GM23248 (cell line): Measurements from ENCODE around the gene GALNT14. TPM values are rescaled to one million over a fixed set of nuclear protein-coding genes. Genes with fewer than 3 reads are reported as not detected.

Experiments used
- DNase-seq: peaks from one replicate; pipeline ENCODE4 v3.0.0-alpha.2; 2015
- H2AFZ ChIP-seq: fragments of 200-600 bp; sonication (generic); 2 replicates; pipeline ENCODE4 v1.6.1; 2016; ENCODE audit warnings: antibody characterized with exemption
- H3F3A ChIP-seq: fragments of 200-600 bp; sonication (generic); 2 replicates; pipeline ENCODE4 v1.6.1; 2016; ENCODE audit warnings: mild to moderate bottlenecking, antibody characterized with exemption, mixed run types; ENCODE audit not compliant: insufficient read depth
- H3K27ac ChIP-seq: fragments of 200-600 bp; sonication (generic); 2 replicates; pipeline ENCODE4 v1.5.1; 2016; ENCODE audit warnings: mild to moderate bottlenecking
- H3K27me3 ChIP-seq: fragments of 200-600 bp; sonication (generic); replicated peaks from 2 replicates; pipeline ENCODE4 v1.6.1; 2016; ENCODE audit warnings: mild to moderate bottlenecking; ENCODE audit not compliant: insufficient read depth
- H3K36me3 ChIP-seq: fragments of 200-600 bp; sonication (generic); 2 replicates; pipeline ENCODE4 v1.6.1; 2016; ENCODE audit warnings: low read depth, mild to moderate bottlenecking
- H3K4me1 ChIP-seq: fragments of 200-600 bp; sonication (generic); 2 replicates; pipeline ENCODE4 v1.6.1; 2016; ENCODE audit warnings: mild to moderate bottlenecking; ENCODE audit not compliant: insufficient read depth
- H3K4me2 ChIP-seq: fragments of 200-600 bp; sonication (generic); one replicate; pipeline ENCODE4 v1.6.1; 2016; ENCODE audit warnings: mild to moderate bottlenecking; ENCODE audit not compliant: unreplicated experiment
- H3K4me3 ChIP-seq: fragments of 200-600 bp; sonication (generic); 2 replicates; pipeline ENCODE4 v1.5.1; 2016; ENCODE audit warnings: mild to moderate bottlenecking
- H3K79me2 ChIP-seq: fragments of 200-600 bp; sonication (generic); 2 replicates; pipeline ENCODE4 v1.6.1; 2016; ENCODE audit warnings: mild to moderate bottlenecking; ENCODE audit not compliant: insufficient read depth
- H3K9ac ChIP-seq: fragments of 200-600 bp; sonication (generic); 2 replicates; pipeline ENCODE4 v1.6.1; 2016; ENCODE audit warnings: mild to moderate bottlenecking
- H3K9me2 ChIP-seq: fragments of 200-600 bp; sonication (generic); 2 replicates; pipeline ENCODE4 v1.6.1; 2016; ENCODE audit warnings: mixed run types, mild to moderate bottlenecking, moderate library complexity; ENCODE audit not compliant: insufficient read depth
- H3K9me3 ChIP-seq: fragments of 200-600 bp; sonication (generic); one replicate; pipeline ENCODE4 v1.6.1; 2017; ENCODE audit warnings: low read depth
- H4K20me1 ChIP-seq: fragments of 200-600 bp; sonication (generic); 2 replicates; pipeline ENCODE4 v1.6.0; 2016; ENCODE audit not compliant: insufficient read depth
- EZH2 ChIP-seq: fragments of 200-600 bp; sonication (generic); IDR thresholded peaks from 2 replicates; pipeline ENCODE4 v1.6.1; 2018; ENCODE audit warnings: antibody characterized with exemption, mild to moderate bottlenecking; ENCODE audit not compliant: insufficient read depth, poor library complexity, severe bottlenecking
- EZH2phosphoT487 ChIP-seq: fragments of 200-600 bp; sonication (generic); IDR thresholded peaks from 2 replicates; pipeline ENCODE4 v1.6.1; 2018; ENCODE audit warnings: antibody characterized with exemption, moderate library complexity, mild to moderate bottlenecking, low read depth; ENCODE audit not compliant: insufficient read depth
- WGBS, 2 experiments: methylation state at CpG; one replicate each; pipeline ENCODE4 v1.1.6; 2015 to 2017; ENCODE audit warnings: low lambda C conversion rate in 2 of 2, low coverage in 1 of 2; ENCODE audit errors: missing lambda C conversion rate in 2 of 2; 5-methylcytosine and 5-hydroxymethylcytosine counted together
- in situ Hi-C: fragments of 300-500 bp; cut with MboI; formaldehyde crosslinking; loops from 2 replicates; pipeline ENCODE4 v1.15.0; 2020
- polyA plus RNA-seq: library from polyadenylated mRNA; unstranded; fragments of >200 nt; fragmentation: Nextera tagmentation; extraction: Ambion mirVana; gene quantifications from 2 replicates; pipeline ENCODE4 v1.2.1, GENCODE V29; 2016
- total RNA-seq: library from RNA; depleted of rRNA; stranded (reverse); fragments of >200 nt; shearing (Covaris generic); gene quantifications from 2 replicates; pipeline ENCODE4 v1.2.3, GENCODE V29; 2014

GALNT14 gene
- total and polyA plus RNA-seq, 2 experiments from 2014 or later = 3.2 to 3.5 TPM

GRCh38 chr2:31066551-31066950 is 71.7 kb downstream of the GALNT14 start:
- Histone ChIP-seq H3K9me2 (no peaks in the 10 kb centered on the region), H3K79me2 (no peaks in the 10 kb centered on the region), H3F3A (no peaks in the 10 kb centered on the region), H3K36me3 (no peaks in the 10 kb centered on the region), H3K4me1 (no peaks in the 10 kb centered on the region), H3K4me3 (no peak overlapping the region), H2AFZ (no peak overlapping the region), H3K4me2 (no peak overlapping the region), H3K9me3 (no peaks in the 10 kb centered on the region), H4K20me1 (no peaks in the 10 kb centered on the region), H3K27ac (no peak overlapping the region), H3K9ac (no peak overlapping the region), H3K27me3 (no peaks in the 10 kb centered on the region)
- TF ChIP-seq EZH2 (no peak), EZH2phosphoT487 (no peak)
- no peak for DNase-seq
- in situ Hi-C loops = no loop called here
- WGBS, 2 experiments = 80 to 81% methylated on average over 6 of the region's 6 CpGs

GRCh38 chr2:31066086-31066485 is 72.2 kb downstream of the GALNT14 start:
- no peaks in the 10 kb centered on the region for H3K27me3 ChIP-seq
- H3K9me3 ChIP-seq = no peaks in the 10 kb centered on the region
- no peak for DNase-seq
- in situ Hi-C loops = no loop called here
- no peaks in the 10 kb centered on the region for H3K9me2 ChIP-seq
- TF ChIP-seq EZH2phosphoT487 (no peak), EZH2 (no peak)
- H2AFZ ChIP-seq = no peak overlapping the region
- WGBS, 2 experiments = 72 to 81% methylated on average over 9 of the region's 9 CpGs
- no peak overlapping the region for H3K4me3 ChIP-seq
- no peaks in the 10 kb centered on the region for H3F3A ChIP-seq
- no peaks in the 10 kb centered on the region for H4K20me1 ChIP-seq
- no peaks in the 10 kb centered on the region for H3K36me3 ChIP-seq
- no peak overlapping the region for H3K4me2 ChIP-seq
- H3K79me2 ChIP-seq = no peaks in the 10 kb centered on the region
- no peak overlapping the region for H3K9ac ChIP-seq
- H3K4me1 ChIP-seq = no peaks in the 10 kb centered on the region
- no peak overlapping the region for H3K27ac ChIP-seq

GRCh38 chr2:31065356-31065755 is 72.9 kb downstream of the GALNT14 start:
- no peaks in the 10 kb centered on the region for H3K27me3 ChIP-seq
- H3K36me3 ChIP-seq = no peaks in the 10 kb centered on the region
- in situ Hi-C loops = no loop called here
- TF ChIP-seq EZH2phosphoT487 (no peak), EZH2 (no peak)
- H3K79me2 ChIP-seq = no peaks in the 10 kb centered on the region
- no peak overlapping the region for H2AFZ ChIP-seq
- DNase-seq = no peak
- H3F3A ChIP-seq = no peaks in the 10 kb centered on the region
- H3K27ac ChIP-seq = no peak overlapping the region
- WGBS, 2 experiments = 57 to 59% methylated on average over 5 of the region's 5 CpGs
- no peaks in the 10 kb centered on the region for H3K4me1 ChIP-seq
- no peaks in the 10 kb centered on the region for H3K9me2 ChIP-seq
- H3K4me3 ChIP-seq = no peak overlapping the region
- H3K4me2 ChIP-seq = no peak overlapping the region
- H3K9me3 ChIP-seq = no peaks in the 10 kb centered on the region
- no peak overlapping the region for H3K9ac ChIP-seq
- H4K20me1 ChIP-seq = no peaks in the 10 kb centered on the region

DNA sequence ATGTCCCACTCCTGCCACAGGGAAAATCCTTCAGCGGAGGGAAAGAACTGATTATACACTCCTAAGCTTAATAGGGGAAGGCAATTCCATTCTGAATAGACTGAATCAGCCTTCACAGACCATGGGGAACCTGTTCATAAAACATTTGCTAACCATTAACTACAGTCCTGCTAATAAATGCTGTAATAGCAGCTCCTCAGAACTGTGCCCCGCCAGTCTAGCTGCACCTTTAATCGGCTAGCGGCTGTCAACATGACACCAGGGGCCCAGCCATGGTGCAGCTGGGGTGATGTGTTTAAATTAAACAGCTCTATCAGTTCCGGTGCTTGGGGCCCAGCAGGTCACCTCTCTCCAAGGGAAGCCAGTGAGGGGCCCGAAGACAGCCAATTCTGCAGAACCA is 77.8 kb downstream of the GALNT14 start:
- TF ChIP-seq EZH2 (no peak), EZH2phosphoT487 (no peak)
- H3K79me2 ChIP-seq = no peaks in the 10 kb centered on the region
- H3F3A ChIP-seq = no peaks in the 10 kb centered on the region
- H3K9me2 ChIP-seq = no peaks in the 10 kb centered on the region
- no peaks in the 10 kb centered on the region for H3K9me3 ChIP-seq
- H3K27ac ChIP-seq = no peak overlapping the region
- 63 to 65% methylated on average over 6 of the region's 6 CpGs for WGBS, 2 experiments
- H3K9ac ChIP-seq = no peak overlapping the region
- no peaks in the 10 kb centered on the region for H3K4me1 ChIP-seq
- in situ Hi-C loops = no loop called here
- H2AFZ ChIP-seq = no peak overlapping the region
- H3K4me3 ChIP-seq = no peak overlapping the region
- DNase-seq = no peak
- H3K27me3 ChIP-seq = no peaks in the 10 kb centered on the region
- H4K20me1 ChIP-seq = no peaks in the 10 kb centered on the region
- H3K36me3 ChIP-seq = no peaks in the 10 kb centered on the region
- no peak overlapping the region for H3K4me2 ChIP-seq
